ENCODE measurements around the gene OR51B6. TPM values are rescaled to one million over a fixed set of nuclear protein-coding genes. Genes with fewer than 3 reads are reported as not detected.

OR51B6 gene
- total and polyA plus RNA-seq, 9 of the 15 experiments (the other 6 are each of a cell fraction or from before 2014, with no cell fraction given) = 0.06 to 0.97 TPM; not detected in 7

DNA sequence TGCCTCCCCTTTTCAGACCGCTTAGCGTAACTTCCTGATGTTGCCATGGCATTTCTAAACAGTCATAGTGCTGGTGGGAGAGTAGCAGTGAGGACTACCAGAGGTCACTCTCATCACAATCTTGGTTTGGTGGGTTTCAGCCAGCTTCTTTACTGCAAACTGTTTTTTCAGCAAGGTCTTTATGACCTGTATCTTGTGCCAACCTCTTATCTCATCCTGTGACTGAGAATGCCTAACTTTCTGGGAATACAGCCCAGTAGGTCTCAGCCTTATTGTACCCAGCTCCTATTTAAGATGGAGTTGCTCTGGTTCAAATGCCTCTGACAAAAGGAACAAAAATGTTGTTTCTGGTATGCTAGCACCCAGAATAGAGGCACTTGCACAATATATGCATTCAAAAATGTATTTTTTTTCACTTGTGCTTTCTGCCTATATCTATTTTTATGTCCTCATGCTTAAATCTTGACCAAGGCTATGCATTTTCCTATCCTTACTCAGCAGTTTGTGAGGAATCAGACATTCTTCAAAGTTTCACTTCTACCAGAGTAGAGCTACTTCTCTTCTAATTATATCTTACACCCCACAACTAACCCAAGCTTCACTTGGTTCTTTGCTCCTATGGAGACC lies 16.3 kb downstream of the OR51B6 start (continued):
- TF ChIP-seq, protein P1, sequence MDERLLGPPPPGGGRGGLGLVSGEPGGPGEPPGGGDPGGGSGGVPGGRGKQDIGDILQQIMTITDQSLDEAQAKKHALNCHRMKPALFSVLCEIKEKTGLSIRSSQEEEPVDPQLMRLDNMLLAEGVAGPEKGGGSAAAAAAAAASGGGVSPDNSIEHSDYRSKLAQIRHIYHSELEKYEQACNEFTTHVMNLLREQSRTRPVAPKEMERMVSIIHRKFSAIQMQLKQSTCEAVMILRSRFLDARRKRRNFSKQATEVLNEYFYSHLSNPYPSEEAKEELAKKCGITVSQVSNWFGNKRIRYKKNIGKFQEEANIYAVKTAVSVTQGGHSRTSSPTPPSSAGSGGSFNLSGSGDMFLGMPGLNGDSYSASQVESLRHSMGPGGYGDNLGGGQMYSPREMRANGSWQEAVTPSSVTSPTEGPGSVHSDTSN (CRISPR knock-in tag; IDR thresholded peaks at IDR 0.05; ENCODE audit: low read depth) = no peak
- TF ChIP-seq, protein P1 (tag; conservative IDR thresholded peaks at IDR 0.05; ENCODE audit: low read depth) = 0 out of 2 replicates have a peak, but pooled peaks have one; percentile 21
- TF ChIP-seq LARP7 (IDR thresholded peaks at IDR 0.05) (no peak), ZNF354B (CRISPR knock-in tag; IDR thresholded peaks at IDR 0.05) (no peak), GATA2 (CRISPR knock-in tag; IDR thresholded peaks at IDR 0.05) (no peak), ZNF79 (CRISPR knock-in tag; IDR thresholded peaks at IDR 0.05; ENCODE audit: low read depth) (no peak), HIVEP1 (CRISPR knock-in tag; IDR thresholded peaks at IDR 0.05) (0 out of 2 replicates have a peak, but pooled peaks have one; percentile 17), ZNF121 (CRISPR knock-in tag; conservative IDR thresholded peaks at IDR 0.05) (no peak), NFE2L1 (tag; IDR thresholded peaks at IDR 0.05; ENCODE audit: borderline replicate concordance, low read depth) (0 out of 2 replicates have a peak, but pooled peaks have one; percentile 7), HMG20B (CRISPR knock-in tag; IDR thresholded peaks at IDR 0.05) (no peak), BRF1 (IDR thresholded peaks at IDR 0.05; ENCODE audit: borderline replicate concordance, extremely low read depth, insufficient read length) (no peak), DMBX1 (CRISPR knock-in tag; IDR thresholded peaks at IDR 0.05; ENCODE audit: borderline replicate concordance) (peak; percentile 94), ZNF165 (CRISPR knock-in tag; IDR thresholded peaks at IDR 0.05; ENCODE audit: borderline replicate concordance) (no peak), SMAD4 (CRISPR knock-in tag; conservative IDR thresholded peaks at IDR 0.05) (peak; percentile 72), GABPA (tag; conservative IDR thresholded peaks at IDR 0.05; ENCODE audit: low read depth) (no peak), SMARCB1 (IDR thresholded peaks at IDR 0.05; ENCODE audit: insufficient read length, low read depth) (no peak), CBX1 (IDR thresholded peaks at IDR 0.05; ENCODE audit: low read depth) (no peak)
- TF ChIP-seq, protein P2, sequence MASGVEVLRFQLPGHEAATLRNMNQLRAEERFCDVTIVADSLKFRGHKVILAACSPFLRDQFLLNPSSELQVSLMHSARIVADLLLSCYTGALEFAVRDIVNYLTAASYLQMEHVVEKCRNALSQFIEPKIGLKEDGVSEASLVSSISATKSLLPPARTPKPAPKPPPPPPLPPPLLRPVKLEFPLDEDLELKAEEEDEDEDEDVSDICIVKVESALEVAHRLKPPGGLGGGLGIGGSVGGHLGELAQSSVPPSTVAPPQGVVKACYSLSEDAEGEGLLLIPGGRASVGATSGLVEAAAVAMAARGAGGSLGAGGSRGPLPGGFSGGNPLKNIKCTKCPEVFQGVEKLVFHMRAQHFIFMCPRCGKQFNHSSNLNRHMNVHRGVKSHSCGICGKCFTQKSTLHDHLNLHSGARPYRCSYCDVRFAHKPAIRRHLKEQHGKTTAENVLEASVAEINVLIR (CRISPR knock-in tag; IDR thresholded peaks at IDR 0.05) = no peak
- TF ChIP-seq, protein P3, sequence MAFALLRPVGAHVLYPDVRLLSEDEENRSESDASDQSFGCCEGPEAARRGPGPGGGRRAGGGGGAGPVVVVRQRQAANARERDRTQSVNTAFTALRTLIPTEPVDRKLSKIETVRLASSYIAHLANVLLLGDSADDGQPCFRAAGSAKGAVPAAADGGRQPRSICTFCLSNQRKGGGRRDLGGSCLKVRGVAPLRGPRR (CRISPR knock-in tag; IDR thresholded peaks at IDR 0.05) = no peak; the same call in 1 of the 2 replicates
- TF ChIP-seq, protein P4, sequence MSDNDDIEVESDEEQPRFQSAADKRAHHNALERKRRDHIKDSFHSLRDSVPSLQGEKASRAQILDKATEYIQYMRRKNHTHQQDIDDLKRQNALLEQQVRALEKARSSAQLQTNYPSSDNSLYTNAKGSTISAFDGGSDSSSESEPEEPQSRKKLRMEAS (CRISPR knock-in tag; IDR thresholded peaks at IDR 0.05) = no peak
- TF ChIP-seq, protein P5, sequence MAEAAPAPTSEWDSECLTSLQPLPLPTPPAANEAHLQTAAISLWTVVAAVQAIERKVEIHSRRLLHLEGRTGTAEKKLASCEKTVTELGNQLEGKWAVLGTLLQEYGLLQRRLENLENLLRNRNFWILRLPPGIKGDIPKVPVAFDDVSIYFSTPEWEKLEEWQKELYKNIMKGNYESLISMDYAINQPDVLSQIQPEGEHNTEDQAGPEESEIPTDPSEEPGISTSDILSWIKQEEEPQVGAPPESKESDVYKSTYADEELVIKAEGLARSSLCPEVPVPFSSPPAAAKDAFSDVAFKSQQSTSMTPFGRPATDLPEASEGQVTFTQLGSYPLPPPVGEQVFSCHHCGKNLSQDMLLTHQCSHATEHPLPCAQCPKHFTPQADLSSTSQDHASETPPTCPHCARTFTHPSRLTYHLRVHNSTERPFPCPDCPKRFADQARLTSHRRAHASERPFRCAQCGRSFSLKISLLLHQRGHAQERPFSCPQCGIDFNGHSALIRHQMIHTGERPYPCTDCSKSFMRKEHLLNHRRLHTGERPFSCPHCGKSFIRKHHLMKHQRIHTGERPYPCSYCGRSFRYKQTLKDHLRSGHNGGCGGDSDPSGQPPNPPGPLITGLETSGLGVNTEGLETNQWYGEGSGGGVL (CRISPR knock-in tag; IDR thresholded peaks at IDR 0.05) = no peak

Data from K562 (cell line).